GM04503 (cell line): Measurements from ENCODE around the gene COPS2.

ENCODE experiments used
- DNase-seq: peaks from one replicate; pipeline ENCODE4 v3.0.0-alpha.2; 2012; ENCODE audit warnings: low read depth

Gene COPS2

GRCh38 chr15:49155834-49156627 is 632 bp upstream of the COPS2 start:
- no peak for DNase-seq

GRCh38 chr15:49154799-49155109 is 645 bp downstream of the COPS2 start:
- no peak for DNase-seq

- no peak for DNase-seq
These were observed 1.0 kb downstream of the COPS2 start for GRCh38 chr15:49154359-49154758.

- no peak for DNase-seq
These were observed 2.7 kb downstream of the COPS2 start for GRCh38 chr15:49152552-49153312.

GRCh38 chr15:49151831-49152230 is 3.6 kb downstream of the COPS2 start:
- no peak for DNase-seq

- no peak for DNase-seq
These were observed 6.7 kb downstream of the COPS2 start for GRCh38 chr15:49148727-49149126.

GRCh38 chr15:49148298-49148697 is 7.1 kb downstream of the COPS2 start:
- no peak for DNase-seq

- DNase-seq = no peak
These were observed 9.5 kb downstream of the COPS2 start for GRCh38 chr15:49145651-49146609.

GRCh38 chr15:49137861-49138260 is 17.5 kb downstream of the COPS2 start:
- no peak for DNase-seq

GRCh38 chr15:49135911-49136310 is 19.5 kb downstream of the COPS2 start:
- no peak for DNase-seq

GRCh38 chr15:49135342-49135857 is 20.0 kb downstream of the COPS2 start:
- no peak for DNase-seq

- no peak for DNase-seq
These were observed 20.6 kb downstream of the COPS2 start for GRCh38 chr15:49134683-49135341.

- DNase-seq = no peak
These were observed 24.0 kb downstream of the COPS2 start for GRCh38 chr15:49131403-49131802.

GRCh38 chr15:49124371-49124770 is 31.0 kb downstream of the COPS2 start:
- no peak for DNase-seq

GRCh38 chr15:49122541-49123062 is 32.8 kb downstream of the COPS2 start:
- no peak for DNase-seq

GRCh38 chr15:49121901-49122300 is 33.5 kb downstream of the COPS2 start:
- no peak for DNase-seq

GRCh38 chr15:49120832-49121231 is 34.6 kb downstream of the COPS2 start:
- DNase-seq = no peak

- no peak for DNase-seq
These were observed 39.1 kb downstream of the COPS2 start for GRCh38 chr15:49116108-49116857.

GRCh38 chr15:49115062-49115461 is 40.3 kb downstream of the COPS2 start:
- no peak for DNase-seq

GRCh38 chr15:49110158-49110944 is 45.0 kb downstream of the COPS2 start:
- DNase-seq = no peak
